ENCODE data around the gene PTPRM.

Gene PTPRM

DNA sequence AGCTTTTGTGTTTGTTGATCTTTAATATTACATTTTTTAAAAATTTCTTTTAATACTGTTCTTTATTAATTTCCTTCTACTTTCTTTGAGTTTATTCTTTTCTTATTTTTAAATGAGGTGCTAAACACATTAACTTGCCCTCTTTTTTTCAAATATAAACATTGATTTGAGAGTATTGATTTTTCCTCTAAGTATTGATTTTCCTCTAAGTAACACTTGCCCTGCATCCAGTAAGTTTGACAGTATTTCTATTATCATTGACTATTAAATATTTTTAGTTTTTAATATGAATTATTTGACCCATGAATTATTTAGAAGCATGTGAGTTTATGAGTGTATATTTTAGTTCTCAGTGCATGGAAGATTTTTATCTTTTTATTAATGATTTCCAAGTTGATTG, 705.1 kb downstream of the PTPRM start:
- Histone ChIP-seq H2AFZ (ENCODE audit: low read length) (no peak overlapping the region), H3K9me2 (replicated peaks; ENCODE audit: low read depth, low read length) (no peaks in the 10 kb centered on the region), H3K9ac (ENCODE audit: low read depth, low read length, poor library complexity, severe bottlenecking) (no peak overlapping the region), H3K4me1 (ENCODE audit: insufficient read depth, low read length, poor library complexity, severe bottlenecking) (no peaks in the 10 kb centered on the region), H3K9me3 (ENCODE audit: insufficient read depth, low read depth, low read length) (no peaks in the 10 kb centered on the region), H3F3A (ENCODE audit: low read depth) (no peaks in the 10 kb centered on the region), H3K27me3 (ENCODE audit: insufficient read depth, low read length, poor library complexity, severe bottlenecking) (no peaks in the 10 kb centered on the region), H3K4me3 (ENCODE audit: low read length, poor library complexity, severe bottlenecking) (no peak overlapping the region), H3K4me2 (ENCODE audit: low read depth, low read length, poor library complexity, severe bottlenecking) (no peak overlapping the region), H4K20me1 (ENCODE audit: insufficient read depth, low read length, poor library complexity, severe bottlenecking) (no peaks in the 10 kb centered on the region), H3K36me3 (ENCODE audit: insufficient read depth, low read length) (no peaks in the 10 kb centered on the region), H3K79me2 (ENCODE audit: insufficient read depth, low read length) (no peaks in the 10 kb centered on the region)
- TF ChIP-seq EZH2phosphoT487 (IDR thresholded peaks at IDR 0.05; ENCODE audit: borderline replicate concordance), result no peak
- TF ChIP-seq, protein P1, sequence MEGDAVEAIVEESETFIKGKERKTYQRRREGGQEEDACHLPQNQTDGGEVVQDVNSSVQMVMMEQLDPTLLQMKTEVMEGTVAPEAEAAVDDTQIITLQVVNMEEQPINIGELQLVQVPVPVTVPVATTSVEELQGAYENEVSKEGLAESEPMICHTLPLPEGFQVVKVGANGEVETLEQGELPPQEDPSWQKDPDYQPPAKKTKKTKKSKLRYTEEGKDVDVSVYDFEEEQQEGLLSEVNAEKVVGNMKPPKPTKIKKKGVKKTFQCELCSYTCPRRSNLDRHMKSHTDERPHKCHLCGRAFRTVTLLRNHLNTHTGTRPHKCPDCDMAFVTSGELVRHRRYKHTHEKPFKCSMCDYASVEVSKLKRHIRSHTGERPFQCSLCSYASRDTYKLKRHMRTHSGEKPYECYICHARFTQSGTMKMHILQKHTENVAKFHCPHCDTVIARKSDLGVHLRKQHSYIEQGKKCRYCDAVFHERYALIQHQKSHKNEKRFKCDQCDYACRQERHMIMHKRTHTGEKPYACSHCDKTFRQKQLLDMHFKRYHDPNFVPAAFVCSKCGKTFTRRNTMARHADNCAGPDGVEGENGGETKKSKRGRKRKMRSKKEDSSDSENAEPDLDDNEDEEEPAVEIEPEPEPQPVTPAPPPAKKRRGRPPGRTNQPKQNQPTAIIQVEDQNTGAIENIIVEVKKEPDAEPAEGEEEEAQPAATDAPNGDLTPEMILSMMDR (conservative IDR thresholded peaks at IDR 0.05; ENCODE audit: low read length), result no peak

DNA sequence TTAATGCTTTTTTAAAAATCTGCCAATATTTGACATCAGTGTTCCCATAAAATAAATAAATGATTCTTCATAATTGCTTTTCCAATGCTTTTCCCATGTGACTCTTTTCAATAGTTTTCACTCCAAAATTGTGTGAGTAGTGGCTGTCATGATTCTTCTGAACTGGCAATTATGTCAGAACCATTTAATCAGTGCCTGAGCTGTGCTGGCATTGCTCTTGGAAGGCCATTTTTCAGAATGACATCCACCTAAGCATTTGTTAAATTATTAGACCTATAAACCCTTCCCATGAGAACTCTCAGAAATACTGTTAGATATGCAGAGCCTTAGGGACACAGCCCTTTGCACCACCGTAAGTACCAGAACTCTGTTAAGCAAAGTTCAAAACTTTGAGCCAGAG, 707.3 kb downstream of the PTPRM start:
- Histone ChIP-seq H3K9me2 (replicated peaks; ENCODE audit: low read depth, low read length) (no peaks in the 10 kb centered on the region), H3K4me3 (ENCODE audit: low read length, poor library complexity, severe bottlenecking) (no peak overlapping the region), H3K9me3 (ENCODE audit: insufficient read depth, low read depth, low read length) (no peaks in the 10 kb centered on the region), H2AFZ (ENCODE audit: low read length) (no peak overlapping the region), H4K20me1 (ENCODE audit: insufficient read depth, low read length, poor library complexity, severe bottlenecking) (no peaks in the 10 kb centered on the region), H3K36me3 (ENCODE audit: insufficient read depth, low read length) (no peaks in the 10 kb centered on the region), H3K9ac (ENCODE audit: low read depth, low read length, poor library complexity, severe bottlenecking) (no peak overlapping the region), H3K27me3 (ENCODE audit: insufficient read depth, low read length, poor library complexity, severe bottlenecking) (no peaks in the 10 kb centered on the region), H3K79me2 (ENCODE audit: insufficient read depth, low read length) (no peaks in the 10 kb centered on the region), H3K4me1 (ENCODE audit: insufficient read depth, low read length, poor library complexity, severe bottlenecking) (no peaks in the 10 kb centered on the region), H3F3A (ENCODE audit: low read depth) (no peaks in the 10 kb centered on the region), H3K4me2 (ENCODE audit: low read depth, low read length, poor library complexity, severe bottlenecking) (no peak overlapping the region)
- TF ChIP-seq, protein P1 (conservative IDR thresholded peaks at IDR 0.05; ENCODE audit: low read length), result no peak
- no peak for TF ChIP-seq EZH2phosphoT487 (IDR thresholded peaks at IDR 0.05; ENCODE audit: borderline replicate concordance)

DNA sequence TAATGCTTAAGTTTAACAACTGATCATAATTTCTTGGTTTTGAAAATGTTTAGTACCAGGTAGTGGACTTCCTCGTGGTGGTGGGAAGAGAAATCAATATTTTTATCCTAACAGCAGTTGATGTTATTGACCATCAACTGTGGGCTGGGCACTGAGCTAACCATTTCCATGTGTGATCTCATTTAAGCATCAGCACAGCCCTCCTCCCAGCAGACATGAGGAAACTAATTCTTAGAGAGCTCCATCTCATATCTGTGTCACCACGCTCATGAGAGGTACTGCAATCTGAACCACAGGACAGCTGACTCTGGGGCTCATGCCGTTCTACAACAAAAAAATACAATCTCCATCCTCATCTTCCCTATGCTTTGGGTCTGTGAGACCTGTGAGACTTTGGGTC, 709.3 kb downstream of the PTPRM start:
- TF ChIP-seq, protein P1 (conservative IDR thresholded peaks at IDR 0.05; ENCODE audit: low read length), result no peak
- TF ChIP-seq EZH2phosphoT487 (IDR thresholded peaks at IDR 0.05; ENCODE audit: borderline replicate concordance), result no peak
- Histone ChIP-seq H3K4me1 (ENCODE audit: insufficient read depth, low read length, poor library complexity, severe bottlenecking) (no peaks in the 10 kb centered on the region), H3K9me3 (ENCODE audit: insufficient read depth, low read depth, low read length) (no peaks in the 10 kb centered on the region), H3K9ac (ENCODE audit: low read depth, low read length, poor library complexity, severe bottlenecking) (no peak overlapping the region), H3K27me3 (ENCODE audit: insufficient read depth, low read length, poor library complexity, severe bottlenecking) (no peaks in the 10 kb centered on the region), H3K4me3 (ENCODE audit: low read length, poor library complexity, severe bottlenecking) (no peak overlapping the region), H3K36me3 (ENCODE audit: insufficient read depth, low read length) (no peaks in the 10 kb centered on the region), H4K20me1 (ENCODE audit: insufficient read depth, low read length, poor library complexity, severe bottlenecking) (no peaks in the 10 kb centered on the region), H3K4me2 (ENCODE audit: low read depth, low read length, poor library complexity, severe bottlenecking) (no peak overlapping the region), H3K79me2 (ENCODE audit: insufficient read depth, low read length) (no peaks in the 10 kb centered on the region), H3F3A (ENCODE audit: low read depth) (no peaks in the 10 kb centered on the region), H3K9me2 (replicated peaks; ENCODE audit: low read depth, low read length) (no peaks in the 10 kb centered on the region), H2AFZ (ENCODE audit: low read length) (no peak overlapping the region)

All from Loucy (cell line).